Memory B cell (primary cell): ENCODE measurements around the gene ANKRD10.
"Not testable (repeated sequence)": the region's sequence is repeated elsewhere in the genome, so short reads cannot be mapped to it uniquely, and the experiment has no call there.

Experiments
- ATAC-seq: fragments of 150-1000 bp; cut with Tn5 transposase; 2 replicates; pipeline ENCODE4 v1.10.0; 2021; ENCODE audit warnings: low read depth, mild to moderate bottlenecking, moderate library complexity
- DNase-seq, 2 donors: peaks; one replicate each; pipeline ENCODE4 v3.0.0; 2022; ENCODE audit warnings: low spot score in 2 of 2
- H3K27ac Mint-ChIP-seq: one replicate; pipeline ENCODE4 v1.8.0; 2022; ENCODE audit warnings: mild to moderate bottlenecking, moderate library complexity, mixed read lengths
- H3K27me3 Mint-ChIP-seq: one replicate; pipeline ENCODE4 v1.8.0; 2022; ENCODE audit warnings: mixed read lengths
- H3K36me3 Mint-ChIP-seq: one replicate; pipeline ENCODE4 v1.8.0; 2022; ENCODE audit warnings: mild to moderate bottlenecking, mixed read lengths
- H3K4me1 Mint-ChIP-seq: one replicate; pipeline ENCODE4 v1.8.0; 2022; ENCODE audit warnings: mixed read lengths
- H3K4me3 Mint-ChIP-seq: one replicate; pipeline ENCODE4 v1.8.0; 2022; ENCODE audit warnings: mild to moderate bottlenecking, moderate library complexity, mixed read lengths
- H3K9me3 Mint-ChIP-seq: one replicate; pipeline ENCODE4 v1.8.0; 2022; ENCODE audit warnings: mixed read lengths

Gene ANKRD10

GRCh38 chr13:110863685-110864084, 51.2 kb downstream of the ANKRD10 start:
- H3K9me3 Mint-ChIP-seq: no peaks in the 10 kb centered on the region
- H3K27me3 Mint-ChIP-seq: peaks cover 29% of the 10 kb centered on the region
- no peak overlapping the region for H3K4me3 Mint-ChIP-seq
- DNase-seq (no peak), ATAC-seq (no peak)
- peaks cover 2% of the 10 kb centered on the region for H3K36me3 Mint-ChIP-seq
- no peaks in the 10 kb centered on the region for H3K4me1 Mint-ChIP-seq
- no peak overlapping the region for H3K27ac Mint-ChIP-seq

- DNase-seq: no peak
- no peak for ATAC-seq
- Mint-ChIP-seq H3K27me3 (peaks cover 12% of the 10 kb centered on the region), H3K4me3 (no peak overlapping the region), H3K36me3 (no peaks in the 10 kb centered on the region), H3K9me3 (peaks cover 6% of the 10 kb centered on the region), H3K27ac (no peak overlapping the region), H3K4me1 (no peaks in the 10 kb centered on the region)
These were observed 53.9 kb downstream of the ANKRD10 start for GRCh38 chr13:110860983-110861382.

DNA sequence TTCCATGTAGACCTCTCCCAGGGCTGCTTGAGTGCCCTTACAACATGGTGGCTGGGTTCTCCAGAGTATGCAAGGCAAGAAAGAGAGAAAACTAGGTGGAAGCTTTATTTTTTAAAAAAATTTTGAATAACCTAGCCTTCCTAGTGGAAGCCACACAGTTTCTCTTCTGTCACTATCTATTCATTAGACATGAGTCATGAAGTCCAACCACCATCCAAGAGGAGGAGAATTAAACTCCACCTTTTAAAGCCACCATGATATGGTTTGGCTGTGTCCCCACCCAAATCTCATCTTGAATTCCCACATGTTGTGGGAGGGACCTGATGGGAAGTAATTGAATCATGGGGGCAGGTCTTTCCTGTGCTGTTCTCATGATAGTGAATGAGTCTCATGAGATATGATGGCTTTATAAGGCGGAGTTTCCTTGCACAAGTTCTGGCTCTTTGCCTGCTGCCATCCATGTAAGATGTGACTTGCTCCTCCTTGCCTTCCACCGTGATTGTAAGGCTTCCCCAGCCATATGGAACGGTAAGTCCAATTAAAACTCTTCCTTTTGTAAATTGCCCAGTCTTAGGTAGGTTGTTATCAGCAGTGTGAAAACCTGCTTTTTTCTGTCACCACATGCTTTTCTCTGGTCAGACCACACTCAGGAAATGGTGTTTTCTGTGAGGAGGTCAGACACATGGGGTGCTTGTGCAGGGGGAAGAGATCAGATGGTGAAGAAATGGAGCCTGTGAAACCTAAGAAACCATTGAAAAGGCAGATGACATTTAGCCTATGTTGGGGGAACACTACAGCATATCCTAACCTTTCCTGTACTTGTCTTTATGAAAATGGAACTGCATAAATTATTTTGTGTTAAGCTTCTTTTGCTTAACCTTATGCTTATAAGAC, 57.7 kb downstream of the ANKRD10 start:
- Mint-ChIP-seq H3K4me3 (no peak overlapping the region), H3K27ac (no peak overlapping the region)

GRCh38 chr13:110855363-110855762, 59.5 kb downstream of the ANKRD10 start:
- H3K27ac Mint-ChIP-seq: no peak overlapping the region
- ATAC-seq: no peak
- H3K36me3 Mint-ChIP-seq: no peaks in the 10 kb centered on the region
- no peaks in the 10 kb centered on the region for H3K4me1 Mint-ChIP-seq
- H3K27me3 Mint-ChIP-seq: peaks cover 3% of the 10 kb centered on the region
- peaks cover 6% of the 10 kb centered on the region for H3K9me3 Mint-ChIP-seq
- DNase-seq: no peak
- no peak overlapping the region for H3K4me3 Mint-ChIP-seq

More for the DNA sequence above, 57.7 kb downstream of the ANKRD10 start:
- DNase-seq: no peak
- ATAC-seq: no peak
- H3K27me3 Mint-ChIP-seq: no peaks in the 10 kb centered on the region
- peaks cover 6% of the 10 kb centered on the region for H3K9me3 Mint-ChIP-seq
- no peaks in the 10 kb centered on the region for H3K36me3 Mint-ChIP-seq
- H3K4me1 Mint-ChIP-seq: no peaks in the 10 kb centered on the region

- no peak overlapping the region for H3K4me3 Mint-ChIP-seq
- DNase-seq: no peak
- ATAC-seq: no peak
- H3K9me3 Mint-ChIP-seq: peaks cover 6% of the 10 kb centered on the region
- H3K4me1 Mint-ChIP-seq: no peaks in the 10 kb centered on the region
- peaks cover 6% of the 10 kb centered on the region for H3K27me3 Mint-ChIP-seq
- H3K27ac Mint-ChIP-seq: no peak overlapping the region
- H3K36me3 Mint-ChIP-seq: no peaks in the 10 kb centered on the region
These were observed 60.0 kb downstream of the ANKRD10 start for GRCh38 chr13:110854866-110855265.

DNA sequence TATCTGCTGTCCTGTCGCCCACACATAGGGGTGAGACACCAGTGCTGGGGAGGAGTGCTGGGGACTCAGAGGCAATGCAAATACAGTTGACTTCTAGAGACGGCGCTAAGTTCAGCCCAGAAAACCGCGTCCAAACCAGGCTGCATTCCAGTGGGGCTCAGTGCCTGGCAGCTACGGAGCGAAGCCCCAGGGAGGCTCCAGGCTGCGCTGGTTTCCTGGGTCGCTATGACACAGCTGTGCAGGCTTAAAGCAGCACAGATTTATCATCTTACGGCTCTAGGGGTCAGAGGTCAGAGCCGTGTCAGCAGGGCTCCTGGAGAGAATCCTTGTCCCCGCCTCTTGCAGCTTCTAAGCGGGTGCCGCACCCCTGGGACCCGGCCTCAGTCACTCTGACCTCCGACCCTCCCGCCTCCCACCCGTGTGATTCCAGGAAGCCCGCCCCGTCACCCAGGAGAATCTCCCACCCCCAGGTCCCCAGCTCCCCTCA, 61.6 kb downstream of the ANKRD10 start:
- Mint-ChIP-seq H3K27me3 (peaks cover 8% of the 10 kb centered on the region), H3K36me3 (no peaks in the 10 kb centered on the region), H3K27ac (no peak overlapping the region), H3K4me1 (no peaks in the 10 kb centered on the region), H3K9me3 (peaks cover 6% of the 10 kb centered on the region), H3K4me3 (no peak overlapping the region)
- DNase-seq (no peak), ATAC-seq (no peak)

DNA sequence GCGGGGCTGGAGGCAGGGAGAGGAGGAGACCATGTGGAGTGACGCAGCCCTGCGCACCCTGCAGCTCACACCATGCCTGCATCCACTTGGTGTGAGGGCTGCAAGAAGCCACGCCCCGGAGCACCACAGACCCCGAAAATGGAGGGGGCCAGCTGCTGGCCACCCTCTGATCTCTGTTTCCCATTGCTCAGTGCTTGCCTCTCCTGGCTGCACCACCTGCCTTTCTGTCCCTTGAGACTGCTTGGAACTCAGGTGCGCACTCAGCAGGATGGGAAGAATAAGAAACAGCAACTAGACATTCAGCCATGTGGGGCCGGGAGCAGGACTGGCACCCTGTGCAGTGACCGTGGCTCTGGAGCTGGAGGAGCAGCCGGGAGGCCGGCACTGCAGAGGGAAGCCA, 64.0 kb downstream of the ANKRD10 start:
- Mint-ChIP-seq H3K9me3 (no peaks in the 10 kb centered on the region), H3K4me3 (no peak overlapping the region), H3K27me3 (peaks cover 9% of the 10 kb centered on the region), H3K4me1 (no peaks in the 10 kb centered on the region), H3K27ac (no peak overlapping the region), H3K36me3 (no peaks in the 10 kb centered on the region)
- DNase-seq (no peak), ATAC-seq (no peak)

DNA sequence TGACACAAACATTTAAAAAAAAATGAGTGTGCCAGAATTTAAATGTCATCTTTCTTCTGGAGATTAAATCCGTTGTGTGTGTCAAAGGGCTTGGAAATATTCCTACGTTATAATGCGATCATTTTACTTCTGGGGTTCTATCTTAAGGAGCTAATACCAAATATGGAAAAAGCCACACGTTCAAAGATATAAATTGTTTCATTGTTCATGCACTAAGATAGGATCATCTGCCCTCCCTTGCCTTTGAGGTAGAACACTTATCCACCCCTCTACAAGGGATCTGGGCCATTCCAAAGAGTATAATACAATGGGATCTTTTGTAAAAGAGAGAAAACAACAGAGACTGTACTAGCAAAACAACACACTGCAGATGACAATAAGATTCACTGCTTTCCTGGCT, 64.9 kb downstream of the ANKRD10 start:
- Mint-ChIP-seq H3K4me1 (no peaks in the 10 kb centered on the region), H3K27ac (no peak overlapping the region), H3K9me3 (no peaks in the 10 kb centered on the region), H3K36me3 (no peaks in the 10 kb centered on the region), H3K4me3 (no peak overlapping the region), H3K27me3 (peaks cover 12% of the 10 kb centered on the region)
- no peak for ATAC-seq
- DNase-seq: no peak

GRCh38 chr13:110845520-110845919, 69.3 kb downstream of the ANKRD10 start:
- no peak overlapping the region for H3K4me3 Mint-ChIP-seq
- H3K4me1 Mint-ChIP-seq: no peaks in the 10 kb centered on the region
- H3K27ac Mint-ChIP-seq: no peak overlapping the region
- DNase-seq (no peak), ATAC-seq (no peak)
- H3K27me3 Mint-ChIP-seq: peaks cover 26% of the 10 kb centered on the region
- no peaks in the 10 kb centered on the region for H3K36me3 Mint-ChIP-seq
- H3K9me3 Mint-ChIP-seq: peaks cover 3% of the 10 kb centered on the region

DNA sequence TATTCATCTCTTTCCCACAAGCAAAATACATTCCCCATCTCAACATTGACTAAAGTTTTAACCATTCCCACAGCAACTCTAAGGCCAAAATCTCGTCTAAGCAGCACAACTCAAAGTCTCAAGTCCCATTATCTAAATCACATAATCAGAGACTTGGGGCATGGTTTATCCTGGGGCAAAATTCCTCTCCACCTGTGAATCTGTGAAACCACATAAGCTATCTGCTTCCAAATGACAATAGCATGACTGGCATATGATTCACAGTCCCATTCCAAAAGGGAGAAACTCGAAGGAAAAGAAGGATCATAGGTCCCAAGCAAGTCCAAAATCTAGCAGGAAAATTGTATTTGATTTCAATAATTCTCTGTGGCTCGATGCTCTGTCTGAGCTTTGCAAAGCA, 73.0 kb downstream of the ANKRD10 start:
- no peaks in the 10 kb centered on the region for H3K4me1 Mint-ChIP-seq
- H3K36me3 Mint-ChIP-seq: no peaks in the 10 kb centered on the region
- H3K4me3 Mint-ChIP-seq: no peak overlapping the region
- DNase-seq (no peak), ATAC-seq (no peak)
- H3K27me3 Mint-ChIP-seq: peaks cover 22% of the 10 kb centered on the region
- H3K27ac Mint-ChIP-seq: no peak overlapping the region
- H3K9me3 Mint-ChIP-seq: peaks cover 3% of the 10 kb centered on the region

GRCh38 chr13:110841406-110841805, 73.5 kb downstream of the ANKRD10 start:
- no peak for ATAC-seq
- no peak for DNase-seq
- H3K9me3 Mint-ChIP-seq: peaks cover 3% of the 10 kb centered on the region
- H3K4me1 Mint-ChIP-seq: no peaks in the 10 kb centered on the region
- no peaks in the 10 kb centered on the region for H3K36me3 Mint-ChIP-seq
- H3K27ac Mint-ChIP-seq: no peak overlapping the region
- no peak overlapping the region for H3K4me3 Mint-ChIP-seq
- peaks cover 22% of the 10 kb centered on the region for H3K27me3 Mint-ChIP-seq

- Mint-ChIP-seq H3K36me3 (no peaks in the 10 kb centered on the region), H3K4me3 (no peak overlapping the region), H3K9me3 (peaks cover 3% of the 10 kb centered on the region), H3K27me3 (peaks cover 21% of the 10 kb centered on the region), H3K4me1 (no peaks in the 10 kb centered on the region), H3K27ac (no peak overlapping the region)
- no peak for ATAC-seq
- DNase-seq: no peak
These were observed 75.9 kb downstream of the ANKRD10 start for GRCh38 chr13:110838867-110839538.

- DNase-seq (no peak), ATAC-seq (no peak)
- peaks cover 18% of the 10 kb centered on the region for H3K27me3 Mint-ChIP-seq
- H3K27ac Mint-ChIP-seq: no peak overlapping the region
- H3K9me3 Mint-ChIP-seq: peaks cover 3% of the 10 kb centered on the region
- no peaks in the 10 kb centered on the region for H3K36me3 Mint-ChIP-seq
- no peaks in the 10 kb centered on the region for H3K4me1 Mint-ChIP-seq
- no peak overlapping the region for H3K4me3 Mint-ChIP-seq
These were observed 76.8 kb downstream of the ANKRD10 start for GRCh38 chr13:110838116-110838515.

- H3K4me3 Mint-ChIP-seq, H3K27ac Mint-ChIP-seq, H3K36me3 Mint-ChIP-seq, DNase-seq, ATAC-seq, H3K9me3 Mint-ChIP-seq, H3K4me1 Mint-ChIP-seq: not testable (repeated sequence)
- peaks cover 18% of the 10 kb centered on the region for H3K27me3 Mint-ChIP-seq
These were observed 77.3 kb downstream of the ANKRD10 start for GRCh38 chr13:110837397-110838061.
